H1 (cell line): ENCODE results near the gene STXBP2. TPM values are rescaled to one million over a fixed set of nuclear protein-coding genes. Genes with fewer than 3 reads are reported as not detected.

ENCODE experiments used
- CTCF ChIA-PET: fragments of 300-600 bp; sonication (Branson Sonifier 250); formaldehyde crosslinking; loops from one replicate; lab custom pipeline; 2021; ENCODE audit not compliant: partially characterized antibody; lab: Charles Lee
- POLR2A ChIA-PET: fragments of 300-600 bp; sonication (Branson Sonifier 250); formaldehyde crosslinking; loops from one replicate; lab custom pipeline; 2021; ENCODE audit warnings: inconsistent platforms; ENCODE audit not compliant: partially characterized antibody; lab: Charles Lee
- DNase-seq, 2 experiments: peaks; one replicate each; pipeline versions ENCODE4 v3.0.0 to v3.0.0-alpha.2; 2010 to 2022; ENCODE audit warnings: low spot score in 2 of 2, low read depth in 1 of 2, mixed read lengths in 1 of 2
- FAIRE-seq: peaks from 2 replicates; lab custom pipeline; 2011; peaks lifted over from hg19 to GRCh38; lab: Jason Lieb, UNC
- H2AFZ ChIP-seq: 2 replicates; pipeline ENCODE4 v1.8.1; 2012; ENCODE audit warnings: low read length, inconsistent platforms
- H2AK5ac ChIP-seq: 2 replicates; pipeline ENCODE4 v1.6.1; 2013; ENCODE audit warnings: low read depth, low read length
- H2BK120ac ChIP-seq: replicated peaks from 2 replicates; pipeline ENCODE3; 2013; ENCODE audit warnings: low read depth, low read length, inconsistent platforms
- H2BK12ac ChIP-seq: 2 replicates; pipeline ENCODE4 v1.6.1; 2013; ENCODE audit warnings: low read depth, low read length
- H2BK15ac ChIP-seq: 2 replicates; pipeline ENCODE4 v1.6.1; 2013; ENCODE audit warnings: low read length
- H2BK20ac ChIP-seq: 2 replicates; pipeline ENCODE4 v1.6.1; 2013; ENCODE audit warnings: low read length
- H2BK5ac ChIP-seq: 2 replicates; pipeline ENCODE4 v1.6.1; 2013; ENCODE audit warnings: low read depth, low read length
- H3K14ac ChIP-seq: 2 replicates; pipeline ENCODE4 v1.6.1; 2013; ENCODE audit warnings: inconsistent platforms; ENCODE audit not compliant: insufficient read length
- H3K18ac ChIP-seq: 2 replicates; pipeline ENCODE4 v1.6.1; 2013; ENCODE audit warnings: low read length; ENCODE audit errors: extremely low read depth
- H3K23ac ChIP-seq: 2 replicates; pipeline ENCODE4 v1.6.1; 2013; ENCODE audit warnings: inconsistent platforms; ENCODE audit not compliant: insufficient read length
- H3K23me2 ChIP-seq: 2 replicates; pipeline ENCODE4 v1.6.1; 2013; ENCODE audit warnings: low read depth, low read length
- H3K27ac ChIP-seq: 2 replicates; pipeline ENCODE4 v1.6.1; 2011; ENCODE audit warnings: low read depth, low read length, inconsistent platforms
- H3K27me3 ChIP-seq, 4 experiments: replicated peaks in 1 of 4; 1 replicate in 1 of 4; 2 replicates in 3 of 4; pipeline versions ENCODE4 v1.6.1 to v1.8.1; 2011 to 2013; ENCODE audit warnings: low read length in 3 of 4, mild to moderate bottlenecking in 3 of 4, inconsistent platforms in 2 of 4, mixed read lengths in 2 of 4, moderate library complexity in 1 of 4; ENCODE audit not compliant: control insufficient read depth in 3 of 4, insufficient read depth in 3 of 4; ENCODE audit errors: extremely low read depth in 1 of 4
- H3K36me3 ChIP-seq, 4 experiments: 2 replicates each; pipeline versions ENCODE4 v1.6.1 to v1.8.1; 2011 to 2013; ENCODE audit warnings: mild to moderate bottlenecking in 4 of 4, low read length in 3 of 4, moderate library complexity in 2 of 4, control low read depth in 1 of 4, inconsistent platforms in 1 of 4; ENCODE audit not compliant: insufficient read depth in 4 of 4, control insufficient read depth in 2 of 4
- H3K4ac ChIP-seq: replicated peaks from 2 replicates; pipeline ENCODE3; 2013; ENCODE audit warnings: low read length, low read depth, mixed read lengths, inconsistent platforms; ENCODE audit not compliant: insufficient read length
- H3K4me1 ChIP-seq, 4 experiments: replicated peaks in 1 of 4; 1 replicate in 1 of 4; 2 replicates in 3 of 4; pipeline versions ENCODE4 v1.6.1 to v1.8.1; 2011 to 2013; ENCODE audit warnings: low read length in 3 of 4, inconsistent platforms in 2 of 4, mixed read lengths in 1 of 4; ENCODE audit not compliant: insufficient read depth in 4 of 4, control insufficient read depth in 3 of 4
- H3K4me2 ChIP-seq, 2 experiments: 2 replicates each; pipeline versions ENCODE4 v1.6.1 to v1.8.1; 2011 to 2013; ENCODE audit warnings: low read depth in 2 of 2, low read length in 2 of 2, control low read depth in 1 of 2, inconsistent platforms in 1 of 2, mild to moderate bottlenecking in 1 of 2; ENCODE audit not compliant: insufficient read depth in 1 of 2
- H3K4me3 ChIP-seq, 4 experiments: fragments of 200-600, 300-600 bp in 1 of 4; sonication (generic), shearing (Covaris generic), sonication (Bioruptor Twin) in 1 of 4; 2 replicates each; pipeline versions ENCODE4 v1.5.1 to v1.8.1; 2011 to 2016; ENCODE audit warnings: low read length in 4 of 4, low read depth in 3 of 4, control low read depth in 2 of 4, inconsistent platforms in 2 of 4, mild to moderate bottlenecking in 2 of 4, mixed read lengths in 1 of 4, moderate library complexity in 1 of 4; ENCODE audit not compliant: insufficient read depth in 2 of 4; ENCODE audit errors: extremely low read depth in 1 of 4
- H3K56ac ChIP-seq: replicated peaks from 2 replicates; pipeline ENCODE3; 2013; ENCODE audit warnings: low read depth, mild to moderate bottlenecking, mixed read lengths, low read length, inconsistent platforms; ENCODE audit not compliant: insufficient read length
- H3K79me1 ChIP-seq: 2 replicates; pipeline ENCODE4 v1.6.1; 2013; ENCODE audit warnings: low read depth, low read length, control low read depth
- H3K79me2 ChIP-seq, 2 experiments: 2 replicates each; pipeline versions ENCODE4 v1.6.1 to v1.8.1; 2012 to 2013; ENCODE audit warnings: low read length in 2 of 2, mild to moderate bottlenecking in 2 of 2, inconsistent platforms in 1 of 2; ENCODE audit not compliant: insufficient read depth in 2 of 2, control insufficient read depth in 1 of 2
- H3K9ac ChIP-seq, 4 experiments: replicated peaks in 1 of 4; 1 replicate in 1 of 4; 2 replicates in 3 of 4; pipeline versions ENCODE4 v1.6.1 to v1.8.1; 2011 to 2013; ENCODE audit warnings: low read depth in 3 of 4, low read length in 3 of 4, control low read depth in 2 of 4, mild to moderate bottlenecking in 2 of 4, moderate library complexity in 2 of 4, inconsistent platforms in 1 of 4; ENCODE audit errors: extremely low read depth in 1 of 4
- H3K9me3 ChIP-seq, 2 experiments: 2 replicates each; pipeline versions ENCODE4 v1.6.1 to v1.8.1; 2012 to 2013; ENCODE audit warnings: mild to moderate bottlenecking in 2 of 2, moderate library complexity in 2 of 2, control low read depth in 1 of 2, inconsistent platforms in 1 of 2, low read depth in 1 of 2, low read length in 1 of 2, mixed read lengths in 1 of 2; ENCODE audit not compliant: insufficient read depth in 2 of 2
- H4K20me1 ChIP-seq, 2 experiments: replicated peaks in 1 of 2; 2 replicates each; pipeline versions ENCODE3 to v1.8.1; 2011 to 2013; ENCODE audit warnings: inconsistent platforms in 2 of 2, low read length in 2 of 2, mild to moderate bottlenecking in 1 of 2; ENCODE audit not compliant: insufficient read depth in 2 of 2, control insufficient read depth in 1 of 2
- H4K5ac ChIP-seq: 2 replicates; pipeline ENCODE4 v1.6.1; 2013; ENCODE audit warnings: low read length, low read depth, mixed read lengths, inconsistent platforms; ENCODE audit not compliant: insufficient read length
- H4K8ac ChIP-seq: 2 replicates; pipeline ENCODE4 v1.8.0; 2013; ENCODE audit warnings: mild to moderate bottlenecking, moderate library complexity, low read length, inconsistent platforms; ENCODE audit not compliant: insufficient read depth; ENCODE audit errors: extremely low read depth
- H4K91ac ChIP-seq: replicated peaks from 2 replicates; pipeline ENCODE3; 2013; ENCODE audit warnings: low read length, mixed read lengths, inconsistent platforms; ENCODE audit not compliant: insufficient read length
- FOSL1 ChIP-seq: IDR thresholded peaks from 2 replicates; pipeline ENCODE4 v1.6.1; 2011; ENCODE audit warnings: mild to moderate bottlenecking, low read depth, low read length, moderate library complexity; ENCODE audit not compliant: insufficient read depth
- WGBS, 2 experiments: shearing (Covaris generic) in 1 of 2; methylation state at CpG; one replicate each; pipeline versions ENCODE4 v1.1.6 to v1.1.7; 2013 to 2015; ENCODE audit warnings: low lambda C conversion rate in 2 of 2, mixed read lengths in 2 of 2, inconsistent platforms in 1 of 2, low coverage in 1 of 2, missing lambda C conversion rate in 1 of 2; ENCODE audit not compliant: insufficient replicate concordance in 2 of 2, insufficient coverage in 1 of 2, insufficient read length in 1 of 2; ENCODE audit errors: extremely low coverage in 1 of 2, missing lambda C conversion rate in 1 of 2; 5-methylcytosine and 5-hydroxymethylcytosine counted together
- polyA plus RNA-seq, 7 experiments: library from polyadenylated mRNA; depleted of rRNA in 3 of 7; stranded (reverse) in 5 of 7; unstranded in 2 of 7; fragments of >200 nt in 5 of 7; fragments of 200-250 nt in 2 of 7; gene quantifications; 1 replicate in 5 of 7; 2 replicates in 1 of 7; 4 replicates in 1 of 7; pipeline versions ENCODE4 v1.2.1 to v1.2.3, GENCODE V29; 2011 to 2013; ENCODE audit warnings: missing spikeins in 2 of 7, mixed read lengths in 2 of 7
- total RNA-seq: library from RNA; stranded (reverse); fragmentation: NEBNext Ultra II Directional; extraction: Animal tissue kit (Norgen Biotek cat#: 25700); gene quantifications from 2 replicates; pipeline ENCODE4 v1.2.1, GENCODE V29; 2021

Gene STXBP2
- total and polyA plus RNA-seq, 2 of the 8 experiments (the other 6 are each of a cell fraction or from before 2014, with no cell fraction given), result 52.9 to 53.8 TPM

GRCh38 chr19:7645163-7645562, 8.3 kb downstream of the STXBP2 start:
- TF ChIP-seq FOSL1, result no peak
- H4K20me1 ChIP-seq, result peaks cover 0 to 10% of the 10 kb centered on the region in 2 experiments
- ChIA-PET CTCF (interaction anchor here (1.1 to 1.8 kb wide), 3 partner anchors 11 to 155 kb away, joined by 4 to 7 read pairs (median 6); no protein-coding TSS in a partner anchor), POLR2A (interaction anchor here (0.6 to 1.8 kb wide), 3 partner anchors 10 to 81 kb away, joined by 3 to 8 read pairs (median 3); no protein-coding TSS in a partner anchor)
- H2BK15ac ChIP-seq, result no peak overlapping the region
- H3K27ac ChIP-seq, result no peak overlapping the region
- no peaks in the 10 kb centered on the region for H3K9me3 ChIP-seq
- H2BK12ac ChIP-seq, result no peak overlapping the region
- H3K4me3 ChIP-seq, result no peak overlapping the region
- no peak overlapping the region for H4K91ac ChIP-seq
- H3K4me2 ChIP-seq, result no peak overlapping the region
- peaks cover 2% of the 10 kb centered on the region; the same call in 1 of the 2 replicates for H3K23me2 ChIP-seq
- H3K56ac ChIP-seq, result no peak overlapping the region
- H3K36me3 ChIP-seq, result peaks cover 0 to 3% (median 0%) of the 10 kb centered on the region in 4 experiments; a peak in 2 of 8 replicates
- H2AK5ac ChIP-seq, result no peak overlapping the region
- no peak overlapping the region for H3K23ac ChIP-seq
- H3K27me3 ChIP-seq, result peaks cover 0 to under 1% (median 0%) of the 10 kb centered on the region in 4 experiments; a peak in 1 of 7 replicates
- H3K4me1 ChIP-seq, result peaks cover 0 to 5% (median 0%) of the 10 kb centered on the region in 4 experiments; a peak in 2 of 7 replicates
- no peaks in the 10 kb centered on the region; the same call in 1 of the 2 replicates for H3K79me1 ChIP-seq
- H2BK5ac ChIP-seq, result no peak overlapping the region
- H3K79me2 ChIP-seq, result no peaks in the 10 kb centered on the region
- H4K8ac ChIP-seq, result no peak overlapping the region
- no peak overlapping the region for H3K18ac ChIP-seq
- no peak overlapping the region for H2BK120ac ChIP-seq
- no peak overlapping the region for H3K4ac ChIP-seq
- DNase-seq (no peak), FAIRE-seq (no peak)
- H4K5ac ChIP-seq, result no peak overlapping the region
- H3K9ac ChIP-seq, result no peak overlapping the region
- H2BK20ac ChIP-seq, result no peak overlapping the region
- no peak overlapping the region for H3K14ac ChIP-seq
- WGBS, 2 experiments, result 89% methylated on average over 14 of the region's 14 CpGs; no CpG with 5 or more reads in 1 of the 2 experiments
- no peak overlapping the region for H2AFZ ChIP-seq
